ENCODE data around the gene SLC22A2. TPM values are rescaled to one million over a fixed set of nuclear protein-coding genes. Genes with fewer than 3 reads are reported as not detected.

SLC22A2 gene
- total and polyA plus RNA-seq, 10 of the 15 experiments (the other 5 are each of a cell fraction or from before 2014, with no cell fraction given): 0.12 TPM; not detected in 9

DNA sequence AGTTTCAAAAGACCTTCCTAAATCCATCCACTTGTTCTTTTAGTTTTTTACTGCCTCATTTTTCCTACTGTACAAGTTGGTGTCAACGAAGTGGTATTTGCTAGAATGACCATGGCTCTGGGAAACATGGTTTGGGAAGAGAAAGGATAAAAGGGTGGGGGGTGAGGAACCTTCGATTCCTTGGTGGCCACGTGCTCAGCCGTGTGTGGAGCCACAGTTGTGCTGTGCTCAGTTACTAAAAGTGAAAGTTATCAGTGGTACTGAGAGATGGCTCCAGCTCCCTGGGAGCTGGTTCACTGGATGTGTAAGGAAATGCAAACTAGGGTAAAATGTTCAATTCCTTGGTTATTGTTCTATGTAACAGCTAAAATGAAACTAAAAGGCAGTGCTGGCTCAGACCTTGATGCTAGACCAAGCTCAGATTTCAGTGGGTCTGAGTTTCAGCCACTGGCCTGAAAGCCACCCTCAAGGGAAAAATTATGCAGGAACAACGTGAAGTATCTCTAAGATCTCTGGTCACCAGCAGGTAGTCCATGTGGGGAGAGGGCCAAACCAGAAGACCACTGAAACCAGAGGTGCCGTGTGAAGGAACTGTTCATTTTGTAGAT is 7.4 kb upstream of the SLC22A2 start:
- Histone ChIP-seq H3K27ac (ENCODE audit: control insufficient read depth, insufficient read depth) (no peak overlapping the region), H3K36me3 (ENCODE audit: control insufficient read depth in 2 of 2, insufficient read depth in 2 of 2, low read length in 1 of 2) (no peaks in the 10 kb centered on the region), H3K4me3 (no peak overlapping the region), H3K4me2 (ENCODE audit: control insufficient read depth, insufficient read depth) (no peak overlapping the region; the same call in 1 of the 2 replicates), H3K79me2 (ENCODE audit: control insufficient read depth, insufficient read depth, low read length) (no peaks in the 10 kb centered on the region), H2AFZ (ENCODE audit: control insufficient read depth, low read depth, low read length) (no peak overlapping the region), H3K27me3 (replicated peaks in 1 of 2; ENCODE audit: control insufficient read depth in 2 of 2, insufficient read depth in 2 of 2, low read length in 1 of 2) (no peaks in the 10 kb centered on the region; a peak in 2 of 4 replicates), H4K20me1 (ENCODE audit: control insufficient read depth, insufficient read depth) (no peaks in the 10 kb centered on the region), H3K9me3 (replicated peaks; ENCODE audit: control insufficient read depth, insufficient read depth, low read length) (no peaks in the 10 kb centered on the region), H3K9ac (ENCODE audit: control insufficient read depth, insufficient read depth, low read length) (no peak overlapping the region), H3K4me1 (ENCODE audit: control insufficient read depth, insufficient read depth, low read length) (peaks cover 7% of the 10 kb centered on the region; the same call in 1 of the 2 replicates)
- CTCF ChIA-PET: no interaction called here
- in situ Hi-C loops (cut with MboI): no loop called here
- POLR2A ChIA-PET: no interaction called here
- WGBS (ENCODE audit: insufficient coverage, insufficient replicate concordance, low lambda C conversion rate, missing lambda C conversion rate): 5% methylated on average over 6 of the region's 6 CpGs
- DNase-seq (ENCODE audit: low read depth, low spot score) (no peak), FAIRE-seq (no peak), ATAC-seq (peak; percentile 55)
- BruUV-seq (replicated peaks): no TSS peak
- intact Hi-C loops (cut with micrococcal nuclease; ENCODE audit: unreplicated experiment): no loop called here
- no peak for TF ChIP-seq ZNF622 (IDR thresholded peaks at IDR 0.05)
- peak; percentile 12; the same call in 1 of the 2 replicates for TF ChIP-seq RUNX3 (IDR thresholded peaks at IDR 0.05; ENCODE audit: low read length)
- RAD21 ChIA-PET (ENCODE audit: unreplicated experiment): no interaction called here
- SMC1A ChIA-PET (ENCODE audit: uncharacterized antibody, unreplicated experiment): no interaction called here

DNA sequence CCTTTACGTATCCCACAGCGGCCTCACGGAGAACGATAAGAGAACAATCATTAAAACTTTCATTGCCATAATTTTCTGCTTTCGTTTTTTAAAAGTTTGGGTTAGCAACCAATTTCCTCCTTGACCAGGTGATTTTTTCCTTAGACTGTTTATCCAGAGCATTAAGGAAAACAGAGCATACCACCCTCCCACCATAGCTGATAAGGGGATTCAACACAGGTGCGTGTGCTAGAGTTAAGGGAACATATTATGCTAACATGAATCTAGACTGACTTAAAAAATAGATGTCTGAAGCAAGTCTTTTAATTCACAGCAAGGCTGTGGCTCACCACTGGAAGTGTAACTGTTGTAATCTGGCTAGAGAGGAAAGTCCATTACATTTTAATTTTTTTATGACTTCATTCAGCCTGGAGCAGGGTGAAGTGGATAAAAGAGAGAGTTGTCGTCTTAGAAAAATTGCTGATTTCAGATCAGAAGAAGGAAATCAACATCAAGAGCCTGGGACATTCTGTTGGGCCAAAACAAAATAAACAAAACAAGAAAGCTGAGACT is 5.5 kb upstream of the SLC22A2 start:
- no TSS peak for BruUV-seq (replicated peaks)
- H3K27ac ChIP-seq (ENCODE audit: control insufficient read depth, insufficient read depth): no peak overlapping the region
- RAD21 ChIA-PET (ENCODE audit: unreplicated experiment): no interaction called here
- in situ Hi-C loops (cut with MboI) (no loop called here), intact Hi-C loops (cut with micrococcal nuclease; ENCODE audit: unreplicated experiment) (no loop called here)
- WGBS (ENCODE audit: insufficient coverage, insufficient replicate concordance, low lambda C conversion rate, missing lambda C conversion rate): 42% methylated on average over 7 of the region's 7 CpGs
- no peaks in the 10 kb centered on the region; a peak in 2 of 4 replicates for H3K27me3 ChIP-seq (replicated peaks in 1 of 2; ENCODE audit: control insufficient read depth in 2 of 2, insufficient read depth in 2 of 2, low read length in 1 of 2)
- no peak overlapping the region for H3K4me3 ChIP-seq
- FAIRE-seq (no peak), ATAC-seq (no peak), DNase-seq (ENCODE audit: low read depth, low spot score) (no peak)
- no peak overlapping the region for H3K9ac ChIP-seq (ENCODE audit: control insufficient read depth, insufficient read depth, low read length)
- no peaks in the 10 kb centered on the region for H3K79me2 ChIP-seq (ENCODE audit: control insufficient read depth, insufficient read depth, low read length)
- H3K36me3 ChIP-seq (ENCODE audit: control insufficient read depth in 2 of 2, insufficient read depth in 2 of 2, low read length in 1 of 2): no peaks in the 10 kb centered on the region
- H3K4me1 ChIP-seq (ENCODE audit: control insufficient read depth, insufficient read depth, low read length): peaks cover 7% of the 10 kb centered on the region; the same call in 1 of the 2 replicates
- H3K4me2 ChIP-seq (ENCODE audit: control insufficient read depth, insufficient read depth): no peak overlapping the region
- CTCF ChIA-PET: no interaction called here
- POLR2A ChIA-PET: no interaction called here
- no peak overlapping the region for H2AFZ ChIP-seq (ENCODE audit: control insufficient read depth, low read depth, low read length)
- H3K9me3 ChIP-seq (replicated peaks; ENCODE audit: control insufficient read depth, insufficient read depth, low read length): no peaks in the 10 kb centered on the region
- SMC1A ChIA-PET (ENCODE audit: uncharacterized antibody, unreplicated experiment): no interaction called here
- no peaks in the 10 kb centered on the region for H4K20me1 ChIP-seq (ENCODE audit: control insufficient read depth, insufficient read depth)
- TF ChIP-seq PML (IDR thresholded peaks at IDR 0.05; ENCODE audit: low read length) (no peak), HCFC1 (IDR thresholded peaks at IDR 0.05; ENCODE audit: low read length) (no peak), SUPT20H (IDR thresholded peaks at IDR 0.05; ENCODE audit: borderline replicate concordance, control insufficient read depth, low read depth, low read length) (no peak), SREBF1 (IDR thresholded peaks at IDR 0.05; ENCODE audit: low read length) (no peak), CTCF (IDR thresholded peaks at IDR 0.05 in 2 of 3, conservative IDR thresholded peaks at IDR 0.05 in 1 of 3; ENCODE audit: control insufficient read depth in 2 of 3, extremely low read depth in 1 of 3, insufficient read depth in 1 of 3, low read depth in 3 of 3, low read length in 3 of 3) (no peak), RUNX3 (IDR thresholded peaks at IDR 0.05; ENCODE audit: low read length) (no peak)
- TF ChIP-seq, protein P1, sequence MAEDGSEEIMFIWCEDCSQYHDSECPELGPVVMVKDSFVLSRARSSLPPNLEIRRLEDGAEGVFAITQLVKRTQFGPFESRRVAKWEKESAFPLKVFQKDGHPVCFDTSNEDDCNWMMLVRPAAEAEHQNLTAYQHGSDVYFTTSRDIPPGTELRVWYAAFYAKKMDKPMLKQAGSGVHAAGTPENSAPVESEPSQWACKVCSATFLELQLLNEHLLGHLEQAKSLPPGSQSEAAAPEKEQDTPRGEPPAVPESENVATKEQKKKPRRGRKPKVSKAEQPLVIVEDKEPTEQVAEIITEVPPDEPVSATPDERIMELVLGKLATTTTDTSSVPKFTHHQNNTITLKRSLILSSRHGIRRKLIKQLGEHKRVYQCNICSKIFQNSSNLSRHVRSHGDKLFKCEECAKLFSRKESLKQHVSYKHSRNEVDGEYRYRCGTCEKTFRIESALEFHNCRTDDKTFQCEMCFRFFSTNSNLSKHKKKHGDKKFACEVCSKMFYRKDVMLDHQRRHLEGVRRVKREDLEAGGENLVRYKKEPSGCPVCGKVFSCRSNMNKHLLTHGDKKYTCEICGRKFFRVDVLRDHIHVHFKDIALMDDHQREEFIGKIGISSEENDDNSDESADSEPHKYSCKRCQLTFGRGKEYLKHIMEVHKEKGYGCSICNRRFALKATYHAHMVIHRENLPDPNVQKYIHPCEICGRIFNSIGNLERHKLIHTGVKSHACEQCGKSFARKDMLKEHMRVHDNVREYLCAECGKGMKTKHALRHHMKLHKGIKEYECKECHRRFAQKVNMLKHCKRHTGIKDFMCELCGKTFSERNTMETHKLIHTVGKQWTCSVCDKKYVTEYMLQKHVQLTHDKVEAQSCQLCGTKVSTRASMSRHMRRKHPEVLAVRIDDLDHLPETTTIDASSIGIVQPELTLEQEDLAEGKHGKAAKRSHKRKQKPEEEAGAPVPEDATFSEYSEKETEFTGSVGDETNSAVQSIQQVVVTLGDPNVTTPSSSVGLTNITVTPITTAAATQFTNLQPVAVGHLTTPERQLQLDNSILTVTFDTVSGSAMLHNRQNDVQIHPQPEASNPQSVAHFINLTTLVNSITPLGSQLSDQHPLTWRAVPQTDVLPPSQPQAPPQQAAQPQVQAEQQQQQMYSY (CRISPR knock-in tag; IDR thresholded peaks at IDR 0.05): no peak

Measured in GM12878 (cell line).